GM12878 (cell line): ENCODE measurements around the gene AGAP1.

Source experiments
- CTCF ChIP-seq, 3 experiments: IDR thresholded peaks in 2 of 3; conservative IDR thresholded peaks in 1 of 3; 2 replicates each; pipeline ENCODE4 v1.5.1; 2011; ENCODE audit warnings: low read depth in 3 of 3, low read length in 3 of 3, mild to moderate bottlenecking in 3 of 3, control low read depth in 2 of 3, moderate library complexity in 2 of 3, inconsistent platforms in 1 of 3, mixed read lengths in 1 of 3; ENCODE audit not compliant: control insufficient read depth in 2 of 3, insufficient read depth in 1 of 3; ENCODE audit errors: extremely low read depth in 1 of 3
- IKZF1 ChIP-seq: fragments of 450-650 bp; conservative IDR thresholded peaks from 2 replicates; pipeline ENCODE4 v1.6.1; 2017; ENCODE audit warnings: antibody characterized with exemption, mild to moderate bottlenecking
- MLLT1 ChIP-seq: fragments of 450-650 bp; IDR thresholded peaks from 2 replicates; pipeline ENCODE4 v1.6.1; 2016; ENCODE audit warnings: mild to moderate bottlenecking
- MXI1 ChIP-seq: fragments of 150-350 bp; IDR thresholded peaks from 2 replicates; pipeline ENCODE4 v1.6.1; 2011; ENCODE audit warnings: low read depth, mild to moderate bottlenecking, inconsistent platforms, low read length, improper control_type of control experiment
- NRF1 ChIP-seq: conservative IDR thresholded peaks from 2 replicates; pipeline ENCODE4 v1.6.1; 2011; ENCODE audit warnings: mild to moderate bottlenecking, low read depth, low read length, improper control_type of control experiment
- RAD21 ChIP-seq: IDR thresholded peaks from 2 replicates; pipeline ENCODE4 v1.6.1; 2011; ENCODE audit warnings: mild to moderate bottlenecking, low read depth, low read length, moderate library complexity; ENCODE audit not compliant: insufficient read depth
- RCOR1 ChIP-seq: conservative IDR thresholded peaks from 2 replicates; pipeline ENCODE4 v1.6.1; 2012; ENCODE audit warnings: low read depth, low read length, improper control_type of control experiment
- TARDBP ChIP-seq: IDR thresholded peaks from 2 replicates; pipeline ENCODE4 v1.6.1; 2016; ENCODE audit warnings: borderline replicate concordance
- TCF7 ChIP-seq: IDR thresholded peaks from 2 replicates; pipeline ENCODE4 v1.6.1; 2014; ENCODE audit warnings: antibody characterized with exemption, borderline replicate concordance

DNA sequence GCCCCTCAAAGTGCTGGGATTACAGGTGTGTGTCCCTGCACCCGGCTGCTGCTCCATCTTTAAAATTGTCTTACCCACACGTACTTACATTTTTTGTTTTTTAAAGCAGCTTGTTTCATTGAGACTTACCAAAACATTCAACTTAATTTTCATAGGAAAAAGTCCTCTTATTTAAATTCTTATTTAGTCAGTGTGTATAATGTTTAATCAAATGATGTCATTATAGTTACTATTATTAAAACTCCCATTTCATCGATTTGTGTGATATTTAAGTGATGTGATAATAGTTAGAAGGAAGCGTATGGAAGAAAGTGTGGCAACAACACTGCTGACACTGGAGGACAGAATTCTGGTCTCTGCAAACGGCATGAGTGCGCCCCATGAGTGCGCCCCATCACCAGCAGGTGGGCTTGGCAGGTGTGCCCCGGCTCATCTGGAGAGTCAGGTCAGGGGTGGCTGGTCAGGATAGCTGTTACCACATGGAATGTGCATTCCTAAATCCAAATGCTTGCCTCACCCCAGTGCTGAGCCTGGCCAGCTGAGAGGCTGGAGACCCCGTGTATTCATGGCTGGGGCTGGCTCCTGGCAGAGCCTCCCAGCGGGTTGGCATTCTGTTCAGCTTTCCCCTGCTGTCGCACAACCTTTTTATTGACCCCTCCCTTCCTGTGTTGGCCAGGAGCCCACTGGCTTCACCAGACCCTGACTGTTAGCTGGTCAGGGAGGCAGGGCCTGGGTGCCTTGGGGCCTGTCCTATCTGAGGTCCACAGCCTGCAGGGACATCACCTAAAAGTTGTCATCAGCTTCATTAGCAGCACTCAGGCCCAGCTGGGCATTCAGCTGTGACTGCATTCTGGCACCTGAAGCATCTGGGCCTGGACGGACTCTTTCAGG is 79.7 kb downstream of the AGAP1 start:
- TF ChIP-seq CTCF (IDR thresholded peaks at IDR 0.05 in 2 of 3, conservative IDR thresholded peaks at IDR 0.05 in 1 of 3; ENCODE audit: control insufficient read depth in 2 of 3, extremely low read depth in 1 of 3, insufficient read depth in 1 of 3, low read depth in 3 of 3, low read length in 3 of 3) (no peak), IKZF1 (no peak), RCOR1 (no peak), TARDBP (no peak), RAD21 (no peak), NRF1 (no peak), TCF7 (no peak), MLLT1 (no peak), MXI1 (no peak)
